GM06990 (cell line): Measurements from ENCODE around the gene DUSP14.

Experiments used
- DNase-seq: peaks from one replicate; pipeline ENCODE4 v3.0.0-alpha.2; 2011; ENCODE audit not compliant: insufficient read length; ENCODE audit errors: extremely low read depth
- H3K27me3 ChIP-seq: replicated peaks from 2 replicates; pipeline ENCODE4 v1.6.0; 2011; ENCODE audit warnings: low read length; ENCODE audit not compliant: control insufficient read depth, insufficient read depth
- H3K36me3 ChIP-seq: 2 replicates; pipeline ENCODE4 v1.5.1; 2011; ENCODE audit warnings: low read length; ENCODE audit not compliant: control insufficient read depth, insufficient read depth
- H3K4me3 ChIP-seq: replicated peaks from 2 replicates; pipeline ENCODE4 v1.5.1; 2011; ENCODE audit warnings: low read depth, mild to moderate bottlenecking, control low read depth, low read length
- TF ChIP-seq, protein P1 (sequence below): IDR thresholded peaks from 2 replicates; pipeline ENCODE4 v1.5.1; 2011; ENCODE audit warnings: low read length, control low read depth, mild to moderate bottlenecking, inconsistent platforms; ENCODE audit not compliant: insufficient read depth, poor library complexity, severe bottlenecking

DUSP14 gene

DNA sequence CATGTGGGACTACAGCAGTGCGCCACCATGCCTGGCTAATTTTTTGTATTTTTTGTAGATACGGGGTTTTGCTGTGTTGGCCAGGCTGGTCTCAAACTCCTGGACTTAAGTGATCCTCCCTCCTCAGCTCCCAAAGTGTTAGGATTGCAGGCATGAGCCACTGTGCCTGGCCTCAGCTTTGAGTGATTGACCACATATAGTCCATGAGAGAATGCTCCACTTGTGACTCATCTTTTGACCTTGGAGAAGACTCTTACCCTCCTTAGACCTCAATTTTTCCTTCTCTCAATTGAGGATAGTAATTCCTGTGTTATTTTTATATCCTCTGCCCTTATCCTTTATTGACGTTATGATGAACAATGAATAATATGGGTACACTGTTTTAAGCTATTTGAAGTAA lies 30.9 kb upstream of the DUSP14 start:
- DNase-seq = no peak
- H3K36me3 ChIP-seq = peaks cover 3% of the 10 kb centered on the region
- no peaks in the 10 kb centered on the region for H3K27me3 ChIP-seq
- no peak overlapping the region for H3K4me3 ChIP-seq
- TF ChIP-seq, protein P1, sequence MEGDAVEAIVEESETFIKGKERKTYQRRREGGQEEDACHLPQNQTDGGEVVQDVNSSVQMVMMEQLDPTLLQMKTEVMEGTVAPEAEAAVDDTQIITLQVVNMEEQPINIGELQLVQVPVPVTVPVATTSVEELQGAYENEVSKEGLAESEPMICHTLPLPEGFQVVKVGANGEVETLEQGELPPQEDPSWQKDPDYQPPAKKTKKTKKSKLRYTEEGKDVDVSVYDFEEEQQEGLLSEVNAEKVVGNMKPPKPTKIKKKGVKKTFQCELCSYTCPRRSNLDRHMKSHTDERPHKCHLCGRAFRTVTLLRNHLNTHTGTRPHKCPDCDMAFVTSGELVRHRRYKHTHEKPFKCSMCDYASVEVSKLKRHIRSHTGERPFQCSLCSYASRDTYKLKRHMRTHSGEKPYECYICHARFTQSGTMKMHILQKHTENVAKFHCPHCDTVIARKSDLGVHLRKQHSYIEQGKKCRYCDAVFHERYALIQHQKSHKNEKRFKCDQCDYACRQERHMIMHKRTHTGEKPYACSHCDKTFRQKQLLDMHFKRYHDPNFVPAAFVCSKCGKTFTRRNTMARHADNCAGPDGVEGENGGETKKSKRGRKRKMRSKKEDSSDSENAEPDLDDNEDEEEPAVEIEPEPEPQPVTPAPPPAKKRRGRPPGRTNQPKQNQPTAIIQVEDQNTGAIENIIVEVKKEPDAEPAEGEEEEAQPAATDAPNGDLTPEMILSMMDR = no peak

DNA sequence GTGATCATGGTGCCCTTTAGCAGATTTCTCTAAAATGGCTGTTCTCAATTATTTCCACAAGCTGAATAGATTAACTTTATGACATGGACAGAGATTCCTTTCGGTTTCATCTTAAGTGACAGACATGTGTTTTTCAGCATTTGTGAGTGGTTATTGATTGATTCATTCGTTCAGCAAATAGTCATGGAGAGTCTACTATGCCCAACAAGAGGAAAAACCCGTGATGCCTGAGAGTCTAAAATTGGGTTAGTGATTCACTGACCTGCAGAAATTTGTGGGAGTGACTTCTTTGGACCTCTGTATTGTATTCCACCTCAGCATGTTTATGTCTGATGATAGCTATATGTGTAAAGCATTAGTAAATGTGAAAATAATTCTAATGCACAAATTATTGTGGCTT lies 28.0 kb upstream of the DUSP14 start:
- no peak for DNase-seq
- Histone ChIP-seq H3K4me3 (no peak overlapping the region), H3K36me3 (peaks cover 3% of the 10 kb centered on the region), H3K27me3 (no peaks in the 10 kb centered on the region)
- TF ChIP-seq, protein P1 = no peak

DNA sequence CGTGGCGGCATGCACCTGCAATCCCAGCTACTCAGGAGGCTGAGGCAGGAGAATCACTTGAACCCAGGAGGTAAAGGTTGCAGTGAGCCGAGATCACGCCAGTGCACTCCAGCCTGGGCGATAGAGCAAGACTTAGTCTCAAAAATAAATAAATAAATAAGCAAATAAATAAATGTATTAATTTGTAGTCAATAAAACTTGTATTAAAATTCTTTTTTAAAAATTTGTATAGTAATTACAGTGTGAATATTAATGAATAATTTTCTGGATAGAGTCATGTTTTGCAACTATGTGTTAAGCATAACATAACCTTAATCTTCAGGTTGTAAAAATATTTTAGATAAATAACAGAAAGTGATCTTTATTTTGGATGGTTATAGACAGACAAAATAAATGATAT lies 27.2 kb upstream of the DUSP14 start:
- H3K27me3 ChIP-seq = no peaks in the 10 kb centered on the region
- TF ChIP-seq, protein P1 = no peak
- DNase-seq = no peak
- H3K4me3 ChIP-seq = no peak overlapping the region
- H3K36me3 ChIP-seq = peaks cover 3% of the 10 kb centered on the region

DNA sequence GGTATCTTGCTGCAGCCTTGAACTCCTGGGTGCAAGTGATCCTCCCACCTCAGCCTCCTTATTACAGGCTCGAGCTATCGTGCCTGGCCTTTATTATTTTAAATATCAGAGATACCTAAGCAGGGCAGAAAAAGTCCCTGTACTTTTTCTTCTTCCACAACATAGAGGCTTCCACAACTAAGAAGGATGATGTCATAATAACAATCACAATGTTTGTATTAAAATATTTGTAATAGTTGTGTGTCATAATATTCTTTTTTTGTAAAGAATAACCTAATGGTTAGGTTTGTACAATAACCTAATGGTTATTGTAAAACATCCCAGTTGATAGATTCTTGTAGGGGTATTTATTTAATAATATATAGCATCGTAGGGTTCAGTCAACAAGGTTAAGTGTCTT lies 26.7 kb upstream of the DUSP14 start:
- Histone ChIP-seq H3K4me3 (no peak overlapping the region), H3K27me3 (no peaks in the 10 kb centered on the region), H3K36me3 (peaks cover 3% of the 10 kb centered on the region)
- TF ChIP-seq, protein P1 = no peak
- DNase-seq = no peak

DNA sequence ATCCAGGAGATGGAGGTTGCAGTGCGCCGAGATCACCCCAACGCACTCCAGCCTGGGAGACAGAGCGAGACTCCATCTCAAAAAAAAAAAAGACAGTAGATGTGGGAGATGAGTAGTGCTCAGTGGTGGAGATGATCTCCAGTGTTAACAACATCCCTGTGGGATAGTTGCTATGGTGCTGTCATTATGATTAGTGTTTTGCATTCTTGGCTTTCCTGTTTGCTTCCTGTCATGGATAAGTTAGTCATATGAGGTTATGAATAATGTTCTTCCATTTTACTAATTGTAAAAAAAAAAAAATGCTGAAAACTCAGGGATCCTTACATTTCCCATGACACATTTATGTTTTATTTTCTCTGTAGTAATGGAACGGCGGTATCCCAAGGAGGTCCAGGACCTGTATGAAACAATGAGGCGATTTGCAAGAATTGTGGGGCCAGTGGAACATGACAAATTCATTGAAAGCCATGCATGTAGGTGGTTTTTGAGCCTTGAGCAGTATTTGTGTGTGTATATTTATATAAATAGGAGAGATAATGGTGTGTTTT lies 24.5 kb upstream of the DUSP14 start:
- no peaks in the 10 kb centered on the region; the same call in none of the 2 replicates for H3K36me3 ChIP-seq
- H3K27me3 ChIP-seq = no peaks in the 10 kb centered on the region
- H3K4me3 ChIP-seq = no peak overlapping the region
- no peak for DNase-seq
- TF ChIP-seq, protein P1 = no peak

DNA sequence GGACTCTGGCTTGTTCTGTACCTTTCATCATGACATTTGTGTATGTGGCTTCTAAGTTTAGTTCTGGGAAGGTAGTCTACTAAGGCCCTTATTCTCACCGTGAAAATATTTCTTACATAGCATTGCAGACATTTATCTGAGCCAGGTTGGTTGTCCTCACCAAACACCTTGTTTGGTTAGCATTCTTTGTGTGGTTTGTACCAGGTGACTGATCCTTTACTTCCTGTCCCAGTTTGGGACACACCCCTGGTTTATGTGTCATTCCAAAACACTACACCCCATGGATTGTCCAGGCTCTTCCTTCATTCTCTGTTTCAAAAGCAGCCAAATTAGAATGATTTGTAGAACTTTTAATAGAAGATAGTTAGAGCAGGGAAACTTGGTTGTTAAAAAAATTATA lies 23.2 kb upstream of the DUSP14 start:
- no peak overlapping the region for H3K4me3 ChIP-seq
- H3K27me3 ChIP-seq = no peaks in the 10 kb centered on the region
- TF ChIP-seq, protein P1 = no peak
- peaks cover 2% of the 10 kb centered on the region for H3K36me3 ChIP-seq
- DNase-seq = no peak
